HG03175 (cell line): ENCODE results near the gene BPGM.

ENCODE experiments used
- ATAC-seq: cut with Tn5 transposase; IDR thresholded peaks from one replicate; pipeline ENCODE4 v1.9.1; 2021; ENCODE audit warnings: mild to moderate bottlenecking, moderate library complexity; ENCODE audit not compliant: unreplicated experiment

Gene BPGM

DNA sequence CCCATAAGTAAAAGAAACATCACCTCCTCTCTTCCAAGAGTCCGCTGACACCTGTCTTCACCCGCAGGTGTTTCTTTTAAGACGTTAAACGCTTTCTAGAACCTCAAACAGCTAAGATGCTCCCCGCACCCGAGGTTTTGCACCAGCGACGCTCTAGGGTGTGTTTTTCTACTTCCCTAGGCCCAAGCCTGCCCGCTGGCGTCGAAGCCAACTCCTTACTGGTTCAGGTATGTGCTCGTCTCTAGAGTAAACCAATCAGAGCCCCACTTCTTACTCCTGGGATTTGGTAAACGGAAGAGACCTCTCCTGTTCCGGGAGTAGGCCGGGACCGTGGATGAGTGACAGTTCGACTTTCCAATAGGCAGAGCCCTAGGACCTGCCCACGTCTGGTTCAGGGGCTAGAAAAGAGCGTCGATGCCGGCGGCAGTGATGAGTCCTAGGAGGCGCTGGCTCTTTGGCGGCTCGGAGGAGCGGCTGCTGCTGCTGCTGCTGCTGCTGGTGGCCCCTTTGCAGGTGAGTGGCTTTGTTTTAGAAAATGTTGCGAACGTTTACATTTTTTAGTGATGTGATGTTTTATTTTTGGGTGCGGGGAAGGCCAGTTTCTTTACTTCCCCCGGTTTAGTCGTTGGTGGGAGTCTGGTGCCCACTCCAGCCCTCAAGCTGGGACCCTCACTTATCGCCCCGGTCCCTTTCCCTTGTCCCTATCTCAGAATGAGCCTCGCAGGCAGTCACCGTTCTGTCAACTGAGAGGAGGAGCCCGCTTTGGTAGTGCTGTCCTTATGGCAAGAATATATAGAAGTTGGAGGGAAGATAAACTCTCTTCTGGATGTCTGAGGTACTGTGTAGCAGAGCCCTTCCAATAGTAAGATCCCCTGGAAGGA is at the start of gene BPGM:
Gene BPGM, plus strand, starts transcription at position 429 of the 881 bp plus-strand sequence. CDS start 14,655 bp downstream, outside the sequence.
- ATAC-seq, result peak; percentile 98

DNA sequence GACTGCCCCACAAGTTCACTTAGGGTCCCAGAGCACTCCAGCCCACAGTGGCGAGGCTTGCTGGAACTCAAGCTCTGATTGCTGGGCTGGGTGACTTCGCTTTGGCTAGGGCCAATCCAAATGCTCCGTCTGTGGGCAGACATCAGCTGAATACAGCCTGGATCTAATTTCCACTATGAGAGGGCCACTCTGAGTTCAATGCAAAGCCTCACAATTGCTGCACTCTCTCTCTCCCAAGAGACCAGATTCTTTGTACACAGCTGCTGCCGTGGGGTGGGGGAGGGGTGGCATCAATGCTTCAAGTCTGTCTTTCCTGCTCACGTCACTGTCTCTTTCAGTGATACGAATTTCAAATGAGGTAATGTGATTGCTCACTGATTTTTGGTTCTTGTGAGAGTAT is 47.3 kb upstream of the BPGM start:
- ATAC-seq, result no peak

DNA sequence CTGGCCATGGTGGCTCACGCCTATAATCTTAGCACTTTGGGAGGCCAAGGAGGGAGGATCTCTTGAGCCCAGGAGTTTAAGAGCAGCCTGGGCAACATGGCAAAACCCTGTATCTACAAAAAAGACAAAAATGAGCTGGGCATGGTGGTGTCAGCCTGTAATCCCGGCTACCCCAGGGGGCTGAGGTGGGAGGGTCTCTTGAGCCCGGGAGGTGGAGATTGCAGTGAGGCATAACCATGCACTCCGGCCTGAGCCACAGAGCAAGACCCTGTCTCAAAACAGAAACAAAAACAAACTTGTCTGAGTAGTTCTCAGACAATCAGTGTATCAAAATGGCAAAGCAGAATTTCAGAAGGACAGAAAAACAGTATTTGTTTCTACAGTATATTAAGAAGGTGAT is 45.2 kb upstream of the BPGM start:
- ATAC-seq, result no peak

DNA sequence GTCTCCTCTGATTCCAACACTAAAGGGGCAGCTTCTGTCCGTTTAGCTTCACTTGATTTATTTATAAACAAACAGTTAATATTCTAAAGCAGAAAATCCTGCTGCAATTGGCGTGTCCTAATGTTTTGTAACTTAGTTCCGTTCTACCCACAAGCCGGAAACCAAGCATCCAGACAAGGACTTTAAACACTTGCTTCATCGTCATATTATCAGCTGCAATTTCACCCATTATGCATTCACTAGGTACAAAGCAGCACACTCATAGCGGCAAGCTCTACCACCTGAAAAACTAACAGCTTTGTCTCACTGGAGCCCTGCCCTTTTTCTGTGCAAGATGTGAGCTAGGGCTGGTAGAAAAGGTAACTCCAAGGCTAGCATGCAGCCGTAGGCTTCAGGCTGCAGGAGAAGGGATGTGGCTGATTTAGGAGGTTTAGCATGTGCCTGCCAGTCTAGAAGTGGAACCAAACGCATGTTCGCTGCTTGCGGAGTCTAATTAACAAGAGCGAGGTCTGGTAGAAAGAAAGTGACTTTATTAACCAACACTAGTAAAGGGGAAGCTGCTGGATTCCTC is 43.7 kb upstream of the BPGM start:
- ATAC-seq, result no peak

DNA sequence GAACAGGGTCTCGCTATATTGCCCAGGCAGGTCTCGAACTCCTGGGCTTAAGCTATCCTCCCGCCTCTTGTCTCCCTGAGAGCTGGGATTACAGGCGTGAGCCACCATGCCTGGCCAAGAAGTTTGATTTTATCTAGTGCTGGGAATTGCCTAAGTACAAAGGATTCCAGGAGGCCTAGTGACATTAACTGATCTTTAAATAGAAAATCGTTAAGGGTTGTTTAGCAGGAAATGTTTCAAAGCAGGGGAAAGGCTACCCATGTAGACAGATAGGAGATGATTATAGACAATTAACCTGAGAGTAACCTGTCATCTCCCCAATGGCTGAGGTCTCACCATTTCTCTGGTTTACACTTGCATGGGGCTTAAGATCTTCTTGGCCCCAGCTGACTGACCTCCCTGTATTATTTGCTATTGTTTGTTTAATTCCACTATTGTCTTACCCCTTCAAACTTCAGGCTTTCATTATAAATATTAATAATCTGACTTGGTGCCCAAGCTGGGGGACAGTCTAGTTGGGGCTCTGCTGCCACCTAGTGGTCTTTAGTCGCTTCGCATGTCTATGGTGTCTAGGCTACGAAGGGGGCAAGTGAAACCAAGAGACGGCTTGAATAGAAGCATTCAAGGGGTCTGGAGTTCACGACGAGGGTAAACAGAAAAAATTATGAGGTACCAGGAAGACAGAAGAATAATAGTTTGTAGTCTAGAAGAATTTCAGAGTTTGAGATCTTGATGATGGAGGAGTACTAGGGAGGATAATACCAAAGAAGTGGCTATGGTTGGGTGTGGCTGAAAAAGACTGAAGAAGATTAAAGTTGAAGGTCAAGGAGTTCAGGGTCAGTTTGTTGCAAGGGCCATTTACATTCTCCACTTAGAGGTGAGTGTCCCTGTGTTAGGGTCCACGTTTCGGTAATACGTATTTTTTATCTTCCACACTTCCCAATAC is 40.4 kb upstream of the BPGM start:
- ATAC-seq, result peak; percentile 88

DNA sequence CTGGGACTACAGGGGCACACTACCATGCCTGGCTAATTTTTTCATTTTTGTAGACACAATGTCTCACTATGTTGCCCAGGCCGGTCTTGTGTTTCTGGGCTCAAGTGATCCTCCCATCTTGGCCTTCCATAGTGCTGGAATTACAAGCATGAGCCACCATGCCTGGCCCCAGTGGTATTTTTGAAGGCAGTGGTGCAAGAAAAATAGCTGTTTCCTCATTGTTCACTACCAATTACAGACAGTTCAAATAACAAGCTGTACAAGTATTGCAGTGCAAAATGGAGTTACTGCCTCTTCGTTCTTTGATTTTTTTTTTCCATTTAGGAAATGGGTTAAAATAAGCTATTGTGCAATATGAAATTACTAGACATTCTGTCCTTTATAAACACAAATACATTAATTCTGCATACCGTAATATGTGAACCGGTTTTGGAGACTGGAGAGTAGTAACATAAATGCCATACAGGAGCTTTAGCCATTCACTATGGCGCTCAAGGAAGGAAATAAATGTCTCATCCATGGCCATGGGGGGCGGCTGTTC is 35.0 kb upstream of the BPGM start:
- no peak for ATAC-seq

DNA sequence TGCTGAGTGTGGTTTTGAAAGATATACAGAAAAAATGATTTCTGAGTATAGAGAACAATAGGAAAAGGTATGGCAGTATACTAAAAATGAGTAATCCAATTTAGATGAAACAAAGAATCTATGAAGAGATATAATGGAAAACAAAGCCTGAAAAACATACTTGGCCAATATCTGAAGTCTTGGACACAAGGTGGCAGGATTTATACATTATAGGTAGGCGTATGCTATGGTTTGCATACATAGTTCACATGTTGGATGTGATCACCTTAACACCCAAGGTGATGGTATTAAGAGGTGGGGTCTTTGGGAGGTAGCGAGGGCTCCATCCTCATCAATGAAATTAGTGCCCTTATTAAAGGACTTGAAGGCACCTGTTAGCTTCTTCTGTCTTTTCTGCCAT is 34.5 kb upstream of the BPGM start:
- no peak for ATAC-seq

DNA sequence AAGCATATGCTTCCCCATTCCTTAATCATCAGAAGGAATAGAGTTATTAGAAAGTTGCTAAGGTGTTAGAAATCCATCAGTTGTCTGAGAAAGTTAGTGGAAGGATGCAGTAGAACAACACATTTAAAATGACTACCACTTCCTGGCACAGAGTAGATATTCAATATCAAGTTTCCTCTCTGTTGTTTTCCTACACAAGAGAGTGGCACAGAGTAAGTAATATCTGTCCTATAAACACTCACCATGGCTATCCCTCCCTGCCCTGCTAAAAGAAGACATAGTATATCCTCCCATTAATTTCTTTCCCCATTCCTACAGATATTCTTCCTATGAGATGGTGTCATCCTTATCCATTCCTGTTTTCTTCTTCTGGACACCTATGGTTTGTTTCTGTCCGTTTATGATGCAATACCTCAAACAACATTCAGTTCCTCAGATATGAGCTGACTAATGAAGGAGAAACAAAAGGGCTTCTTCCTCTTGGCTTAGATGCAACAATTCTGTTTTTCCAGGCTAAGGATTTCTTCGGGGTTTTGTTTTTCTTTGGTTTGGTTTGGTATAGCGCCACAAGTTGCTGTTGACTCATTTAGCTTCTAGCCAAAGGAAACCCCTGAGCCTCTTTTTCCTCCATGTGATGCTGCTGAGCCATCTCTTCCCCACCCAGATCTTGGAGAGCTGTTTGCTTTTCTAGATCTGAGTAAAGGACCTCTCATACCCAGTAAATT is 32.9 kb upstream of the BPGM start:
- no peak for ATAC-seq

DNA sequence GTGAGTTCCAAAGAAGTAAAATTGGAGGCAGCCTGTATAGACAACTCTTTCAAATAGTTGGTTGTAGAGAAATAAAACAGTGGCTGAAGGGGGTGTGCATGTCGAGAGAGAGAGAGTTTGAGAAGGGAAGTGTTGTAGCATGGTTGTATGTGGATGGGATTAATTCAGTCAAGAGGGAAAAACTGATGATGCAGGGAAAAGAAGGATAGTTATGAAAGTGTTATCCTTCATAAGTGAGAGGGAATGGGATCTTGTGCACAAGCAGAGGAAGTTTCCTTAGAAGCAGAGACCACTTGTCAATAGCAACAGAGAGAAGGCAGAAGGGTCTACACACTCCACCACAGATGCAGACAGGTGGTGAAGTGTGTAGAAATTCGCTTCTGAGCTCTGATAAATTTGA is 30.0 kb upstream of the BPGM start:
- no peak for ATAC-seq

DNA sequence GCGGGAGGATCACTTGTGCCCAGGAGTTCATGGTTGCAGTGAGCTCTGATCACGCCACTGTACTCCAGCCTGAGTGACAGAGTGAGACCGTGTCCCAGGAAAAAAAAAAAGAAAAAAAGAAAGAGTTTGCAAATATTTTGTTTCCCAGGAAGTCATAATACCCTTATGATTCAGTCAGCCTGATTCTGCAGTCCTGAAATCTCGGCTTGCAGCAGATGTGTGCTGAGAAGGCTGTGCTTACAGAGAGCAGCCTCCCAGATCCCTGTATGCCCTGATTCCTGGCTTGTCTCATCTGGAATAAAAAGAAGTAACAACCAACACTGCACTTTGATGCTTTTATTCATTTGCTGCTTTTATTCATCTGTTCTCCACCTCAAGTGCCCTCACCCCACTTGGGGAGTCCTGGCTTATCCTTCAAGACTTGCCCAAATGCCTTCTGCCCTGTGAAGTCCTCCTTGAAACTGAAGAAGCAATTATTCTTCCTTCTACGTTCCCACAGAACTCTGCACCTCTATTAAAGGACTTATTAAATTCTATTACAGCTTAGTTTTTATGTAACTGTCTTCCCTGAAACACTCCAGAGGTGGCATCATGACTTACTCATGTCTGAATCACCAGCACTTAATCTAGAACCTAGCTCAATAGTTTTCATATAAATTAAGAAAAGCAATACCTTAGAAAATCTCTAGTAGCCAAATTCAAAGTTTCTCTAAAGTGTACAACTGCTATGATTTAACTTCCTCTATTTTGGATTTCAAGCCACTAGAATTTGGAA is 27.7 kb upstream of the BPGM start:
- no peak for ATAC-seq

DNA sequence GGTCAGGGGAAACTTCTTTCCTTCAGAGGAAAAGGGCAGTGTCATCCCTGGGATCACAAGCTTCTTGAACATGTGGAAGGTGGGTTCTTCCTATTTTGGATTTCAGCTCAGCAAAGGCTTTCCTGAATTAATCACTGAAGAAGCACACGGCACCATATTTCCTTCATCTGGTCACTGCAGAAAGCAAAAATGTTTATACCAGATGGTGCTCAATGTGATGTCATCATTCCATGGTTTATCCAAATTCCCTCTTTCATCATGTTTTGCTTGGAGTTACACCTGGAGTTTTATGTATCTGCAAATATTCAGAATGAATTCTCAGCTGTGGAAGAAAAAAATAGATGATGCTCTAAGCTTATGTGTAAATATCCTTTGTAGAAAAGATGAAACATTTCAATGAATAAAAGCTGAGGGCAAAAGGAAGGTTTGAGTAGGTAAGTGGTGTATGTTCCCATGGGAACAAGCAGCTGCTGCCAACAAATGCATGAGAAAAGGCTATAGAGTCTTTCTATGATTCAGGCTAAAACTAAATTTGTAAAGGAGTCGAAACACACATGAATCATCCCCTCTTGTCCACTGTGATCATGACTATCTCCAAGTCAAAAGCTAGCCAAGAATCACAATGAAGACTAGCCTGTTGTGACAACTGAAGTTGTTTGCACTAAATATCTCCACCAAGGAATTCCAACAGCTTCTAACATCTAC is 26.9 kb upstream of the BPGM start:
- no peak for ATAC-seq

DNA sequence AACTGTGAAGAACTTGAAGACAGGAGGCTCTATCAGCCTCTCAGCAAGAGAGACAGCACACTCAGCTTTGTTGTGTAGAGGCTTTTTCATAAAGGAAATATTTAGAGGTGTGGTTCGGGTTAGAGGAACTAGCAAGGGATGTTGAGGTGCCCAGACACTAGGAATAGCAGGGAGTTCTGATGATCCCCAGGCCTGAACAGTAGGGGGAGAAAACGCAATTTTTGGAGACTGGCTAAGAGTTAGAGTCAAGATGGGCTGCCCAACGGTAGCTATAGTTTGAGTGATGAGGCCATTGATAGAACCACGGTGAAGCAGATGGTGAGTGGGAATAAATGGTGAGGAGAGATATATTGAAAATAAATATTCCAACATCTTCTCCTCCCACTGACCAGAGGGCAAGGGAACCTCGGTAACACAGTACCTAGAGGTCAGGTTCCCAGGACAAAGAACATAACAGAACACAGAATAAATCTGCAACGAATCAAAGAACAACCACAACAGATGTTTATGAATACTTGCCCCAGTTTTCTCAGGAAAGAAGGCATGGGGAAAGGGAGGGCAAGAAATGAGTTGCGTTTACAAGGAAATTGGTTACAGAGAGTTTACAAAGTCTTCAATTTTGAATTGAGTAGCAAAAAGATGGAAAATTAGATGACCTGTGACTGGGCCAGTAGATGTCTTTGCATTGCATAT is 24.2 kb upstream of the BPGM start:
- no peak for ATAC-seq

DNA sequence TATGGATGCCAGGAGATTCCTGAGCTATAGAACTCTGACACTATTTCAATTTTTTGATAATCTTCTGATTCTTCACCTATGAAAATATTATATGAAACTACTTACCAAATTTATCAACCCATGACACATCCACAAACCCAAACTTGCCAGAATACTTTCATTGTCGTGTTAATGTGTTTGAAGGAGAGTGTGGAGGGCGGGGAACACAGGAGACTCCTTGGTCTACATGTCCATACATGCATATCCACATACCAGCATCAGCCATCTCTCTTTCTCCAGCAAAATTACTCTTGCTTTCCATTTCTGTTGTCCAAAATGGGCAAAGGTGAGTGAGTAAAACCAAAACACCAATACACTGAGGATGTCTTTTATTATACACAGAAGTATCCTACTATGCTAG is 23.5 kb upstream of the BPGM start:
- no peak for ATAC-seq

DNA sequence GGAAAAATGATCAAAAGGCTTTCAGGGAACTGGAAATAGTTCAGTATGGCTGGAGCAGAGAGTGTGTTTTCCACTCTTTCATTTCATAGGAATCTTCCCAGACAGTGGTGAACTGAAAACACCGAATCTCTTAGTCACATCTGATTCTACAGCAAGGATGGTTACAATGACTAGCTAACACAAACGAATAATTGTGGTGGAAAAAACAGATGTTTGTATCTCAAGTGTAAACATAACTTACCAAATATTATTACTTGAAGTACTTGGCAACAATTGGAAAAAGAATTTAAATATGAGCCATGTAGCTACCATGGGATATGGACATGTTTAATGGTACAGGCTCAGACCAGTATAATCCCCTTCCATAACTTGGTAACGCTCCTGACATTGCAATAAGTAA is 21.1 kb upstream of the BPGM start:
- ATAC-seq, result no peak

DNA sequence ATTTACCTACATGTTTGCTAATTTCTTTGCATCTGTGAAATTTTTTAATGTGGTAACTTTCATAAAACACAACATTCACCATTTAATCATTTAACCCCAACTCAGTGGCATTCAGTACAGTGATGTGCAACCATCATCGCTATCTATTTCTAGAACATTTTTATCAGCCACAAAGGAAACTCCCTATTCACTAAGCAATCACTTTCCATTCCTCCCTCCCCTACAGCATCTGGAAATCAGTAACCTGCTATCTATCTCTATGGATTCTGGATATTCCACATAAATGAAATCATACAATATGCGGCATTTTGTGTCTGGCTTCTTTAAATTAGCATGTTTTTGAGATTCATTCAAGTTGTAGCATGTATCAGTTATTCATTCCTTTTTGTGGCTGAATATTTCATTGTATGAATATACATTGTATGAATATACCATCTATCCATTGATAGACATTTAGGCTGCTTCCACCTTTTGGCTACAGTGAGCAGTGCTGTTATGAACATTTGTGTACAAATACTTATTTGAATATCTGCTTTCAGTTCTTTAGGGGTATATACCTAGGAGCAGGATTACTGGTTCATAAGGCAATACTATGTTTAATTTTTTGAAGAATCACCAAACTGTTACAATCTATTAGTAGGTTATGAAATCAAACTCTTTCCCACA is 19.4 kb upstream of the BPGM start:
- ATAC-seq, result no peak

DNA sequence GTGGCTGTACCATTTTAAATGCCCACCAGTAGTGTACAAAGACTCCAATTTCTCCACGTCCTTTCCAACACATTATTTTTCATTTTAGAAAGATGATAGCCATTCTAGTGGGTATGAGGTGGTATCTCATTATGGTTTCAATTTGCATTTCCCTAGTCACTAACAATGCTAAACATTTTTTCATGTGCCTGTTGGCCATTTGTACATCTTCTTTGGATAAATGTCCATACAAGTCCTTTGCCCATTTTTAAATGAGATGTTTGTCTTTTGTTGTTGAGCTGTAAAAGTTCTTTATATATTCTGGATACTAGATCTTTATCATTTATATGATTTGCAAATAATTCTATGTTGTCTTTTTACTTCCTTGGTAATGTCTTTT is 18.9 kb upstream of the BPGM start:
- no peak for ATAC-seq

DNA sequence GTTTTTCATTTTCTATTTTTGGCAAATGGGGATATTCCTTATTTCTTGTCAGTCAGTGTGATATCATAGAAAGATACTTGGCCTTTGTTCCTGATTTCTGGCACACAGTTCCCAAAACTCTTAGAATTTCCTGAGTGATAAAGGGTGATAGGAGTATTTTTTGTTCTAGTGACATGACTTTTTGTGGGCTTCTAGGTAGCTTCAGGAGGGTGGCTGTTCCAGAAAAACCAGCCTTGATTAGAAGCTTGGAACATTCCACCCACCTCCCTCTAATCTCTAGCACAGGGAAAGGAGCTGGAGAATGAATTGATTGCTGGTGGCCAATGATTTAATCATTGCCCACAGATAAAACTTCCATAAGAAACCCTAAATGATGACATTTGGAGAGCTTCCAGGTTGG is 17.2 kb upstream of the BPGM start:
- ATAC-seq, result no peak

DNA sequence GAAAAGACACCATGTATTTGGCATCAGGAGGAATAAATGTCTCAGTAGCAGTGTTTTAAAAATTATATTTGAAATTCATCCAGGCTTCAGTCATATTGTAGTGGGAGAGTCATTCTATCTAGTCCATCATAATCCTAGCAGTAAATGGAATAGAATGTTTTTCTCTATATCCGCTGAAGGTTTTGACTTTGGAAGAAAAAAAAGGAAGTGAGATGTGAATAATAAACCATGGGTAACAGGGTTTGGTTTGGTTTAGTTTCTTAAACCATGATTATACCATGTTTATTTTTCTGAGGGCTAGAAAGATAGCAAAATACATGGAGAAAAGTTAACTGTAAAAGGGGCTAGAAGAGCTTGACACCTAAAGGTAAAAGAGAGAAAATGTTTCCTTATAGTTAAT is 16.4 kb upstream of the BPGM start:
- no peak for ATAC-seq
